ENCODE data around the gene RGMA. TPM values are rescaled to one million over a fixed set of nuclear protein-coding genes. Genes with fewer than 3 reads are reported as not detected.

The RGMA gene
- total RNA-seq, 1 experiment from 2014 or later = 1.3 TPM

DNA sequence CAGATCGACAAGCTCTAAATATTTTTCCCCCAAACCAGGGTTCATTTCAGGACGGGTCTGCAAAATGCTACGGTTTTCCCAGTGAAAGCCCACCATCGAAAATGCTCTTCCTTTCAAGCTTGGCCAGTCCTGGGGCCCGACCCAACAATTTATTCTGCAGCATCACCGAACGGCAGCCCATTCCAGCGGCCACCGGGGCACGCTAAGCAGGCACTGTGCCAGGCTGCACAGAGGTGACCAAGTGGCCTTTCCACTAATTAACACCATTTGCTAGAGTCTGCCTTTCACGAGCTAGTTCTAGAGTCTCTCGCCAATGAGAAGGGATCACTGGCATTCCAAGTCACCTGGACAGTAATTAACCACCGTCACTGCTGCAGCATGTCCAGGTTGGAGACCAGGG, 14.4 kb downstream of the RGMA start:
- peaks cover 70% of the 10 kb centered on the region for H3K27me3 ChIP-seq (ENCODE audit: low read length)
- intact Hi-C loops (cut with micrococcal nuclease) = no loop called here

DNA sequence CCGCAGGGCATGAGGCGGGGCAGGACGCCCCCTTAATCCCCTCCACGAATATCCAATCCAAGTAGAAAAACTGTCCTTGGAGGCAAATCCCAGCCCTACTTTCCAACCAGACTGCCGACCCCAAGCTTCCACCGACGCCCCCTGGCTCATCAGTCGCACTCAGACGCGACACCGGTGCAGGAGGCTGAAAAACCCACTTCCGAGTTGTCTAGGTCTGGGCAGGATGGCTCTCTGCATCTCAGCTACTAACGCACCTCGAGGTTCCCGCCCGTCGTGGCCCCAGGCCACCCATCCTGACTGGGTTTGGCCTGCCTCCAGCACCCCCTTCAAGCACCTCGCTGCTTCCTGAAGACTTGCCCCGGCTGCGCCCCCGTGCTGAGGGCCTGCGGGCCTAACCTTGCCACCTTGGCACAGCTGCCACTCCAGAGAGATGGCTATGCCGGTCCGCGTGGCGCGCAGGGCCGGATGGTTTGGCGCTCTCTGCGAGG, 15.5 kb downstream of the RGMA start:
- Histone ChIP-seq H3K27me3 (ENCODE audit: low read length) (peaks cover 59% of the 10 kb centered on the region), H3K9ac (ENCODE audit: low read length) (no peak overlapping the region), H3K36me3 (ENCODE audit: low read depth, low read length) (no peaks in the 10 kb centered on the region), H3K4me2 (ENCODE audit: low read length) (peak overlapping the region; percentile 99), H2AFZ (ENCODE audit: low read length) (peak overlapping the region; percentile 86; the same call in 1 of the 2 replicates), H3F3A (ENCODE audit: low read length, unreplicated experiment) (no peaks in the 10 kb centered on the region), H3K9me3 (ENCODE audit: low read length) (no peaks in the 10 kb centered on the region), H3K27ac (ENCODE audit: low read length) (no peak overlapping the region), H4K20me1 (ENCODE audit: low read length) (no peaks in the 10 kb centered on the region), H3K4me1 (ENCODE audit: insufficient read depth, low read length) (peaks cover 6% of the 10 kb centered on the region; the same call in 1 of the 2 replicates), H3K79me2 (ENCODE audit: low read length) (no peaks in the 10 kb centered on the region), H3K9me2 (replicated peaks; ENCODE audit: low read length) (no peaks in the 10 kb centered on the region), H3K4me3 (ENCODE audit: low read length) (peak overlapping the region; percentile 78; the same call in 1 of the 2 replicates)
- no TSS peak for BruUV-seq (replicated peaks)
- DNase-seq = no peak
- TF ChIP-seq, protein P1, sequence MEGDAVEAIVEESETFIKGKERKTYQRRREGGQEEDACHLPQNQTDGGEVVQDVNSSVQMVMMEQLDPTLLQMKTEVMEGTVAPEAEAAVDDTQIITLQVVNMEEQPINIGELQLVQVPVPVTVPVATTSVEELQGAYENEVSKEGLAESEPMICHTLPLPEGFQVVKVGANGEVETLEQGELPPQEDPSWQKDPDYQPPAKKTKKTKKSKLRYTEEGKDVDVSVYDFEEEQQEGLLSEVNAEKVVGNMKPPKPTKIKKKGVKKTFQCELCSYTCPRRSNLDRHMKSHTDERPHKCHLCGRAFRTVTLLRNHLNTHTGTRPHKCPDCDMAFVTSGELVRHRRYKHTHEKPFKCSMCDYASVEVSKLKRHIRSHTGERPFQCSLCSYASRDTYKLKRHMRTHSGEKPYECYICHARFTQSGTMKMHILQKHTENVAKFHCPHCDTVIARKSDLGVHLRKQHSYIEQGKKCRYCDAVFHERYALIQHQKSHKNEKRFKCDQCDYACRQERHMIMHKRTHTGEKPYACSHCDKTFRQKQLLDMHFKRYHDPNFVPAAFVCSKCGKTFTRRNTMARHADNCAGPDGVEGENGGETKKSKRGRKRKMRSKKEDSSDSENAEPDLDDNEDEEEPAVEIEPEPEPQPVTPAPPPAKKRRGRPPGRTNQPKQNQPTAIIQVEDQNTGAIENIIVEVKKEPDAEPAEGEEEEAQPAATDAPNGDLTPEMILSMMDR (conservative IDR thresholded peaks at IDR 0.05; ENCODE audit: low read depth, low read length) = no peak
- no peak for TF ChIP-seq EZH2phosphoT487 (IDR thresholded peaks at IDR 0.05; ENCODE audit: borderline replicate concordance, low read length)
- TF ChIP-seq EZH2 (IDR thresholded peaks at IDR 0.05; ENCODE audit: low read length, unreplicated experiment) = no peak
- CTCF ChIA-PET = no interaction called here
- POLR2A ChIA-PET (ENCODE audit: unreplicated experiment) = no interaction called here
- no peak for ATAC-seq
- intact Hi-C loops (cut with micrococcal nuclease) = no loop called here

More for the DNA sequence above, 14.4 kb downstream of the RGMA start:
- Histone ChIP-seq H4K20me1 (ENCODE audit: low read length) (no peaks in the 10 kb centered on the region), H3K4me3 (ENCODE audit: low read length) (no peak overlapping the region), H3K79me2 (ENCODE audit: low read length) (no peaks in the 10 kb centered on the region), H3F3A (ENCODE audit: low read length, unreplicated experiment) (no peaks in the 10 kb centered on the region), H2AFZ (ENCODE audit: low read length) (no peak overlapping the region), H3K27ac (ENCODE audit: low read length) (no peak overlapping the region), H3K9ac (ENCODE audit: low read length) (no peak overlapping the region), H3K9me2 (replicated peaks; ENCODE audit: low read length) (no peaks in the 10 kb centered on the region), H3K36me3 (ENCODE audit: low read depth, low read length) (no peaks in the 10 kb centered on the region), H3K4me2 (ENCODE audit: low read length) (no peak overlapping the region), H3K4me1 (ENCODE audit: insufficient read depth, low read length) (peaks cover 6% of the 10 kb centered on the region; the same call in 1 of the 2 replicates), H3K9me3 (ENCODE audit: low read length) (no peaks in the 10 kb centered on the region)
- DNase-seq (no peak), ATAC-seq (no peak)
- ChIA-PET POLR2A (ENCODE audit: unreplicated experiment) (no interaction called here), CTCF (interaction anchor here (0.7 kb wide), 1 partner anchor 13 kb away, joined by 3 read pairs; no protein-coding TSS in a partner anchor)
- TF ChIP-seq, protein P1 (conservative IDR thresholded peaks at IDR 0.05; ENCODE audit: low read depth, low read length) = no peak
- TF ChIP-seq EZH2 (IDR thresholded peaks at IDR 0.05; ENCODE audit: low read length, unreplicated experiment) = no peak
- no peak for TF ChIP-seq EZH2phosphoT487 (IDR thresholded peaks at IDR 0.05; ENCODE audit: borderline replicate concordance, low read length)
- no TSS peak for BruUV-seq (replicated peaks)

All from PC-3 (cell line).